SJCRH30 (cell line): ENCODE results near the gene CAMK1G. TPM values are rescaled to one million over a fixed set of nuclear protein-coding genes. Genes with fewer than 3 reads are reported as not detected.

ENCODE experiments used
- DNase-seq, 2 experiments: peaks; one replicate each; pipeline ENCODE4 v3.0.0-alpha.2; 2015 to 2020
- H3K27ac ChIP-seq: fragments of 250-450 bp; sonication (Bioruptor Pico); 2 replicates; pipeline ENCODE4 v1.5.1; 2020; ENCODE audit warnings: mild to moderate bottlenecking, moderate library complexity
- H3K27me3 ChIP-seq: fragments of 250-450 bp; sonication (Bioruptor Pico); 2 replicates; pipeline ENCODE4 v1.5.1; 2020; ENCODE audit warnings: mild to moderate bottlenecking, moderate library complexity
- H3K36me3 ChIP-seq: fragments of 250-450 bp; sonication (Bioruptor Pico); 2 replicates; pipeline ENCODE4 v1.5.1; 2020; ENCODE audit warnings: mild to moderate bottlenecking, moderate library complexity
- H3K4me1 ChIP-seq: fragments of 250-450 bp; sonication (Bioruptor Pico); 2 replicates; pipeline ENCODE4 v1.5.1; 2020; ENCODE audit warnings: mild to moderate bottlenecking, moderate library complexity
- H3K4me3 ChIP-seq: fragments of 250-450 bp; sonication (Bioruptor Pico); 2 replicates; pipeline ENCODE4 v1.5.1; 2020; ENCODE audit warnings: mild to moderate bottlenecking, moderate library complexity
- H3K9me3 ChIP-seq: fragments of 250-450 bp; sonication (Bioruptor Pico); replicated peaks from 2 replicates; pipeline ENCODE4 v1.5.1; 2020; ENCODE audit warnings: mild to moderate bottlenecking, moderate library complexity
- total RNA-seq: library from RNA; depleted of rRNA; stranded (reverse); fragments of >200 nt; shearing (Covaris generic); gene quantifications from 2 replicates; pipeline ENCODE4 v1.2.3, GENCODE V29; 2014

The CAMK1G gene
- total RNA-seq, 1 experiment from 2014 or later, result not detected

DNA sequence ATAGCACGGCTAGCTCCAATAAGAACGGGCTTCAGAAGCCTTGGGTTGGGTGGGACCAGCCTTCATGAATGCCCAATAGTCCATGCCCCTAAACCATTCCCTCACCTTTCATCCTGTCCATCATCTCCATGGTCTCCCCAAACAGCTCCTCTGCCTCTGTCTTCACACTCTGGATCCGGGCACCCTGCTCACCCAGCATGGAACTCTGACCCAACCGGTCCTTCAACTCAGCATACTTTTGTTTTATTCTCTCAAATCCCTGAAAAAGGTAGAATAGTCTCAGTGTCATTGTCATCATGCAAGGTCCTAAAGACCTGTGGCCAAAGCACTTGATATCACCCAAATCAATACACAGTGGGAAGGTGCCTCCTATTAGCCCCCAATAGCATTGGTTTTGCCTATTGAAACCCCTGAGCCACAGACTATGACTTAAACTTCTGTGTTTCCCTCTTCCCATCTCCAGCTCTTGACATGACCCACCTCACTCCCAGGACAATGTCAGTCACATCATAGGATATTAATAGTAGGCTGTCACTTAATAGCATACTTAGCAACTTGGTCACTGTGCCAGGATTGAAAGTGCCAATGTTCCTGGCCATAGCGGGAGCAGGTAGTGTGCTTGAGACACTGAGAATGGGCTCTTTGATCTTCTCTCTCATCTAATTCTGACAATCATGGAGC lies 33.0 kb downstream of the CAMK1G start:
- no peaks in the 10 kb centered on the region for H3K9me3 ChIP-seq
- DNase-seq, result no peak
- H3K27me3 ChIP-seq, result no peaks in the 10 kb centered on the region
- H3K27ac ChIP-seq, result no peak overlapping the region
- peaks cover 31% of the 10 kb centered on the region for H3K36me3 ChIP-seq
- H3K4me1 ChIP-seq, result no peaks in the 10 kb centered on the region
- H3K4me3 ChIP-seq, result no peak overlapping the region

DNA sequence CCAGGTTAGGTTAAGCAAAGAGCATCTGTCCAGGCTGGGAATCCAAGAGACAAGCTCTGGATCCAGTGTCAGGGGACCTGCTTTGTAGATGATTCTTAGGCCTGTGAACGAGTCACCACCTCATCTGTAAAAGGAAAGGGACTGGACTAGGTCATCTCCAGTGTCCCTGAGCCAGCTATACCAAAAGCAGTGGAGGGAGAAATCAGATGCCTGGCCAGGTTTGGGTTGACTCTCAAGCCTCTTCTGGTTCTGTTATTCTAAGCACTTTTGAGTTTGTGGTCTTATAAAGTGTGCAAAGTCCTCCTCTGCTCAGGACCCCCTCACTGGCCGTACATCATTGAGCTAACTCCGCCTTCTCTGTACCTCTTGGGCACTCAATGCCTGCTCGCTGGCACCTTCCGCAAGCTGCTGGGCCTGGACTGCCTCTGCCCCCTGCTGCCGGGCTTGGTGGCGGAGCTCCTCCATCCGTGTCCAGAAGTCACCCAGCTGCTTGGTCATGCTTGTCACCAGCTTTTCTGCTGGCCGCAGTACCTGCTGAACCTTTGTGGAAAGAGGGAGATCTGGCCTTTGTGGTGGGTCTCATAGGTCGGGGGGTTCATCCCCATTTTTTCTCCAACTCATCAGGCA lies 33.6 kb downstream of the CAMK1G start:
- DNase-seq, result no peak
- no peaks in the 10 kb centered on the region for H3K27me3 ChIP-seq
- no peak overlapping the region for H3K27ac ChIP-seq

DNA sequence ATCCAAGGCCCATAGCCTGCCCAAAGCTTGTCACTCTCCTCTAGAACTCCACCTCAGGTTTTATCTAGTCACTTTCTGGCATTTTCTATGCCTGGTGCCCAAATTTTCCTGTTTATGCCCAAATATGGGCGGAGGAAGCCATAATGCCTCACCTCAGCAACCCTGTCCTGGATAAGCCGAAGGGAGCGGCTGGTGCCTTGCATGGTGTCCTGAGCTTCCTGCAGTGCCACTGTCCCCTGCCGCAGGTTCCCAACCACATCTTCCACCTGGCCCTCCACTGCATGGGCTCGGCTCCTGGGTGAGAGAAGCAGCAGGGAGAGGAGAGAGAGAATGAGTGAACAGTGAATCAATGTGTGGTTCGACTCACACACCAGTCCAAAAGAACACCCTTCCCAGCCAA lies 34.2 kb downstream of the CAMK1G start:
- H3K4me1 ChIP-seq, result no peaks in the 10 kb centered on the region

More for the DNA sequence above, 33.6 kb downstream of the CAMK1G start:
- Histone ChIP-seq H3K4me1 (no peaks in the 10 kb centered on the region), H3K4me3 (no peak overlapping the region), H3K36me3 (peaks cover 31% of the 10 kb centered on the region), H3K9me3 (no peaks in the 10 kb centered on the region)

DNA sequence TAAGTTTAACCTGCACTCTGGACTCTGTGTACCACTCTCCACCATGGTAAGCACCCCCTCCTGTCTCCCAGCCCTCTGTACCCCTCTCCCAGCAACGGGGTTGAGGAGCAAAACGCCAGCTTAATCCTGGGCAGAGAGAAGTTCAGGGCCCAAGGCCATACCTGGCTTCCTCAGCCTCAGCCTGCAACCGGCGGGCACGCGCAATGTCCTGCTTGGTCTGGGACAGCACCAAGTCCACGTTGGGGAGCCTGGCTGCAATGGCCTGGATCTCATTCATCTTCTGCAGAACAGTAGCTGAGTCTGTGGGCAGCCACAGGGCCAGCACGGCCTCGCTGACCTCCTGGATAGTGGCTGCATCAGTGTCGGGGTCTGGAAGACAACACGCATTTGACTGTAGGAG lies 34.8 kb downstream of the CAMK1G start:
- Histone ChIP-seq H3K27ac (no peak overlapping the region), H3K4me3 (no peak overlapping the region)

More for the DNA sequence above, 34.2 kb downstream of the CAMK1G start:
- H3K27me3 ChIP-seq, result no peaks in the 10 kb centered on the region
- no peaks in the 10 kb centered on the region for H3K9me3 ChIP-seq
- peaks cover 31% of the 10 kb centered on the region for H3K36me3 ChIP-seq
- H3K27ac ChIP-seq, result no peak overlapping the region
- no peak overlapping the region for H3K4me3 ChIP-seq
- DNase-seq, result no peak

DNA sequence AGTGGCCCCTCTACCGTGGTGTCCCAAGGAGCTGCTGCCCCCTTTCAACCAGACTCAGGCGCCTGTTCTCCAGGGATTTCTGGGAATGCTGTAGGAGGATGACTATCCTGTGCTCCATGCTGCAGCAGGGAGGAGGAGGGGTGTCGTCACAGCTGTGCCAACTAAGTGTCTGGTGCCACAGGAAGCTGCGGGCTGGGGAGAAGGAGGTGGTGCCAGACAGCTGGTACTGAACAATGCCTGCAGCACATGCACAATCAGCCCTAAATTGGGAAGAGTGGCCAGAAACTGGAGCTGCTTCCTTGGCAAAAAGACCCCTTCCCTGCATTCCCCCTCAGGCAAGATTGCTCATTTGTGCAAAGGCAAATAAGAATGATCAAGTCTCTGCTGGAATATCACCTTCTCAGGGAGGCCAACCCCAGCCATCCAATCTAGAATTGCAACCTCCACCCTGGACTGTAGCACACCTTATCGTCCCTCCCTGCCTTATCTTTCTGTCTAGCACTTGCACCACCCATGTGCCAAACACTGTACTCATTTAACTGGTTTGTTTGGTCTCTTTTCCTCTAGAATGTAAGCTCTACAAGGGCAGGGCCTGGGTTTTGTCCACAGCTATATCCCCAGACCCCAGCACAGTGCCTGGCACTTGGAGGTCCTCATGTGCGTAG lies 35.4 kb downstream of the CAMK1G start:
- DNase-seq, result no peak
- H3K27ac ChIP-seq, result no peak overlapping the region
- H3K9me3 ChIP-seq, result no peaks in the 10 kb centered on the region
- H3K27me3 ChIP-seq, result no peaks in the 10 kb centered on the region
- H3K4me1 ChIP-seq, result no peaks in the 10 kb centered on the region
- H3K4me3 ChIP-seq, result no peak overlapping the region
- H3K36me3 ChIP-seq, result peaks cover 31% of the 10 kb centered on the region

More for the DNA sequence above, 34.8 kb downstream of the CAMK1G start:
- H3K4me1 ChIP-seq, result no peaks in the 10 kb centered on the region
- peaks cover 31% of the 10 kb centered on the region for H3K36me3 ChIP-seq
- H3K27me3 ChIP-seq, result no peaks in the 10 kb centered on the region
- no peak for DNase-seq
- H3K9me3 ChIP-seq, result no peaks in the 10 kb centered on the region

DNA sequence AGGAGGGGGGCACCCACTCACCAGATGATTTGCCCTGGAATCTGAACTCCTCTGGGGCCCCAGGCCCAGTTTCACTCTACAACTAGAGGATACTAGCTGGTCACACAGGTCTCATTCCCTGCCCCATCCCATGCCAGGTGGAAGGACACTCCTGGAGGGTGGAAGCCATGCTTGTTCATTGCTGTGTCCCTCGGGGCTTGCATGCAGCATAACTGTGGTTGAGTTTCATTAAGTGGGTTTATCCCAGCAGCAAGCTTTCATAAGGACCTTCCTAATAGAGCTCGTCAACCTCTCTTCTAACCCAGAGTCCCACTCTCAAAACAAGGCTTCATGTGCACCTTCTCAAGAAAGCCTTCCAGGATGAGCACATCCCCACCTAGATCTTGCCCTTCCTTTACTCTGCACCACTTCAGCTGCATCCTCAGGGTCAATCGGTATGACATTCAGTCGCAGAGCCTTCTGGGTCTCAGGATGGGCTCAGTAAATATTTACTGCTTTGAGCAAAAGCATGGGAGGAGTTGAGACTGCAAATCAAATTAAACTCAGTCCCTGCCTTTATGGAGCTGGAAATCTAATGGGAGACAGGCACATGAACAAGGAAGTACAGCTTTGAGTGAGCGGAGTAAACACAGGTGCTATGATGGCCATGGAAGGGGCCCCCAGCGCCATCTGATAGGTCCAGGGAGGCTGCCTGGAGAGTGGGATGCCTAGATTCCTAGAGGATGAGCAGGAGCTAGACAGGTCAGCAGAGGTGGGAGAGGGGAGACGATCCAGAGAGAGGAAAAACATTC lies 36.4 kb downstream of the CAMK1G start:
- DNase-seq, result no peak
- H3K27me3 ChIP-seq, result no peaks in the 10 kb centered on the region
- peaks cover 7% of the 10 kb centered on the region for H3K4me1 ChIP-seq
- no peak overlapping the region for H3K27ac ChIP-seq
- no peak overlapping the region for H3K4me3 ChIP-seq
- peaks cover 28% of the 10 kb centered on the region for H3K36me3 ChIP-seq
- no peaks in the 10 kb centered on the region for H3K9me3 ChIP-seq

DNA sequence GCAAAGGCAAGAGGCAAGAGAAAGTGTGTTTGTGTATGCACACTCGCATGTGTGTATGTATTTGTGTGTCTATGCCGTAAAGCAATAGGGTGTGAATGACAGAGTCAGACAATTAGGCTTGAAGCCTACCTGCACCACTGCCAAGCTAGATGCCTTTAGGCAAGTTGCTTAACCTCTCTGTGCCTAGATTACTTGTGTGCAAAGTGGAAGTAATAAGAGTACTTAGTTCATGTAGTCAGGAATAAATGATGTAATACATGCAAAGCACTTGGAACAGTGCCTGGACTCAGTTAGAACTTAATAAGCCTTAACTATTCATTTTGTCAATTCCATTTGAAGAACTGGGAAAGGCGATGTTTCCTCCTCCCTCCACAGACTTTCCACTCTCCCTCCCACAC lies 37.0 kb downstream of the CAMK1G start:
- Histone ChIP-seq H3K36me3 (peaks cover 24% of the 10 kb centered on the region), H3K4me3 (no peak overlapping the region), H3K27me3 (no peaks in the 10 kb centered on the region), H3K4me1 (peaks cover 13% of the 10 kb centered on the region), H3K27ac (no peak overlapping the region), H3K9me3 (no peaks in the 10 kb centered on the region)
- no peak for DNase-seq

DNA sequence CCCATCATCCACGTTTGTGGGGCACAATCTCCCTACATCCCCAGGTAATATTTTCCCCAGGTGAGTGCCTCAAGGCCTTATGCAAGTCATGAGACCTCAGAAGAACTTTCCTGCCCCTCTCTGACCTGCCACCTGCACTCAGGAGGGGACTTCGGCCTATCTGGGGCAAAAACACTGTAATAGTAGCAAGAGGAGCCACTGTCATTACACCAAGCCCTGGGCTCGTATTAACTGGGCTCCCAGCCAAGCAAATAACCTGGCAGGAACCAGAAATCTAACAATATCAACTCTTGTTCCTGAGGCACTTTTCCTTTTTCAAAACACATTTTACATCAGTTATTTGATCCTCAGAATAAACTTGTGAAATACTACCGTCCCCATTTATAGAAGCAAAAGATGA lies 37.8 kb downstream of the CAMK1G start:
- no peak overlapping the region for H3K4me3 ChIP-seq
- no peaks in the 10 kb centered on the region for H3K27me3 ChIP-seq
- H3K4me1 ChIP-seq, result peaks cover 19% of the 10 kb centered on the region
- H3K36me3 ChIP-seq, result peaks cover 17% of the 10 kb centered on the region
- no peak for DNase-seq
- no peaks in the 10 kb centered on the region for H3K9me3 ChIP-seq
- no peak overlapping the region for H3K27ac ChIP-seq

DNA sequence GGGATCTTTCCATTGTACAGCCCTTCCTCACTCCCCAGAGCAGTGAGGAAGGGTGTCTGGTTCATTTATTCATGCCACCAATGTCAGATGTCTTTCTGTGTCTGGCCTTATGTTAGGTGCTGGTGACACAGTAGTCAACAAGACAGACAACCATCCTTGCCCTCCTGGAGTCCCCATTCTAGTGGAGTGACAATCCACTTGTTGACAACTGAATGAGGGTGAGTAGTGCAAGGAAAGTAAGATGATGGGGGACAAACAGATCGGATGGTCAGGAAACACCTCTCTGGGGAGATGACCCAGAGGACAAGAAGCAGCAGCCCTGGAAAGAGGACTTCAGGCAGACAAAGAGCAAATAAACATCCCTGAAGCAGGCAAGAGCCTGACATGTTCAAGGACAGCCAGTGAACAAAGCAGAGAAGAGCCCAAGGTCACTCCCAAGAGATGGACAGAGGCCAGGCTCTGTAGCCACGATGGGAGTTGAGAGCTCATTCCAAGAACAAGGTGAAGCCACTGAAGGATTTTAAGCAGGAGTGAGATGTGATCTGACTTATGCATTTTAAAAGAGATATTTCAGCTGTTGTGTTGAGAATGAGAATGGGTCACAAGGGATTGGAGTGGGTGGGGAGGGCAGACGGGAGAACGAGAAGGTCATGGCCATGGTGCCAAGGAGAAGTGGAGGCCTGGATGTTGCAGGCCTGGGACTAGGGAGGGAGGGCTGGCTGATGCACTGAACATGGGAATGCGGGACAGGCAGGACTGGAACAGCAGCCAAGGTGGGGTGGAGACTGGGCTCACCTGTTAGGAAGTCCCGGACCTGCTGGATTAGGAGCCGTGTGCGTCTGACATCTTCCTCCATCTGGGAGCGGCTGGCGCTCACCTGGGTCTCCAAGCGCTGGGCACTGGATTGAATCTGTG lies 38.5 kb downstream of the CAMK1G start:
- DNase-seq, result no peak
- no peak overlapping the region for H3K4me3 ChIP-seq
- H3K27me3 ChIP-seq, result no peaks in the 10 kb centered on the region
- H3K9me3 ChIP-seq, result no peaks in the 10 kb centered on the region
- H3K4me1 ChIP-seq, result peaks cover 26% of the 10 kb centered on the region
- H3K27ac ChIP-seq, result no peak overlapping the region
- H3K36me3 ChIP-seq, result peaks cover 13% of the 10 kb centered on the region; the same call in 1 of the 2 replicates

DNA sequence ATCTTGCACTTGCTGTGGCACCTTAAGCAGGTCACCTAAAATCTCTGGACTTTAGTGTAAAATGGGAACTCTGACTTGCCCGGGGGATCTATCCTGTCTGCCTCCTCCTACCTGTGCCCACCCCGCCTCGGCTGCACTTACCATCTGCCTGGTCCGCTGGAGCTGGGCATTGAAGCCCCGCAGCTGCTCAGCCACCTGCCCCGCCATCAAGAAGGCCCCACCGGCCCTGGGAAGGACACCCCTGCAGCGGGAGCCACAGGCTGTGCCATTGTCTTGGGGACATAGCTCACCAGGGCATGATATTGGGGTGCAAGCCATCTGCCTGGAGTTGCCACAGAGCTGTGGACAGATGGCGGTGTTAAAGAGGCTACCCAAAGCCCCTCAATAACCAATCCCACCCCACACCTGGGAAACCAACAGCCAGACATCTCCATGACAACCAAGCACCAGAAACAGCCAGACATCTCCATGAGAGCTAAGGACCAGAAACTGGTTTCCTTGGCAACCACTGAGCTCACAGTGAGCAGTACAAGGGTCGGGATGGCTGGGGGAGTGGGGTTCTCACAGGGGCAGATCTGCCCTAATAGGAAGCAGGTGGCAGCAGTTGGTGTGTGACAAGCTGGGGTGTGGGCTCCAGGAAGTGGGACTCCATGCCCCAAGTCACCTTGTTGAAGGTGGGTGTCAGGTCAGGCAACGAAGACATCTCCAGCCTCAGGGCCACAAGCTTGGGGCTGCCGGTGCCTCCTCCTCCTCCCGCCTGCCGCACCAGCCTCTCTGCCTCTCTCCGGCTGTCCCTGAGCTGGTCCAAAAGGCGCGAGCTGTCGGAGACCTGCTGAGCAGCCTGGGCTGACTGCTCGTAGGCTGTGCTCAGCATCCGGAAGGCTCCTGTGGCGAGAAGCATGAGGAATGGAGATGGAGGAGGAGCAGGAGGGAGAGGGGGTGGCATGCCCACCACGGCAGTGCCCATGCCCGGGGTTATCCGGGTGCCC lies 39.6 kb downstream of the CAMK1G start:
- DNase-seq, result no peak
- Histone ChIP-seq H3K27ac (no peak overlapping the region), H3K36me3 (peaks cover 8% of the 10 kb centered on the region; the same call in 1 of the 2 replicates), H3K4me1 (peaks cover 32% of the 10 kb centered on the region), H3K4me3 (no peak overlapping the region), H3K9me3 (no peaks in the 10 kb centered on the region), H3K27me3 (no peaks in the 10 kb centered on the region)

DNA sequence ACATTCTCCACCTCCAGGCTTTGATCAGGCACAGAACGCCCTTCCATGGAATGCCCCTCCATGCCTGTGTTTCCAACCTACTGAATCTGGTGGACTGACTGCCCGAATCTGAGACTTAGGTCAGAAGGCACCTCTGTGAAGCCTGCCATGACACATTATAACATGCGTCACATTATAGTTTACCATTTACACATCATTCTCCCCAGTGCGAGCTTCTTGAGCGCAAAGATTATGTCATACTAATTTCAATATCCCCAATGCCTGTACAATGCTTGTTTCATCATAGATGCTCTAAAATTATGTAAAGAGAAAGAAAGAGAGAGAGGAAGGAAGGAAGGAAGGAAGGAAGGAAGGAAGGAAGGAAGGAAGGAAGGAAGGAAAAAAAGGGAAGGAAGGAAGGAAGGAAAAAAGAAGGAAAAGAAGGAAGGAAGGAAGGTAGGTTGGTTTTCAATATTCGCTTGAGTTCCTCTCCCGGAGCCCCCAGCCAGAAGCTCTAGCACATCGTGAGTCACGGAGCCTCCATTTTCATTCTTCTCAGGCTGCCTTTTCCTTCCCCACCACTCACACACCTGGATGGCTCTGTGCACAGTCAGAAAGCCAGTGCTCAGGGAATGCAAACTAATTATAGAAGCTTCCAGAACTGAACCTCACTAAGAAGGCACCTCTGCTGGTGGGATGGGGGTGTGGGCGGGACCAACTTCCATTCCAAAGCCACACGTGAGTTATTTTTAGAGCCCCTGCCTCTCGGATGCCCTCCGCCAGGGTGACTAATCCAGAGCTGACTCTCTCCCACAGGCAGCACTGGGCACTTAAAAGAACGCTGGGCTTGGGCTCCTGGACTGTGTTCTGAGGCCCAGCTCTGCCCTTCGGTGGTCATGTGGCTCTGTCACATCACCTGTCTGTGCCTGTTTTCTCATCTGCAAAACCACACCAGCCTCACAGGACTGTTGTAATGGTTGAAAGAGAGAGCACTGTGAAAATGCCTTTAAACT lies 41.3 kb downstream of the CAMK1G start:
- H3K36me3 ChIP-seq, result peaks cover 7% of the 10 kb centered on the region; the same call in 1 of the 2 replicates
- H3K27ac ChIP-seq, result peak overlapping the region; percentile 98
- H3K9me3 ChIP-seq, result no peaks in the 10 kb centered on the region
- H3K27me3 ChIP-seq, result no peaks in the 10 kb centered on the region
- peak overlapping the region; percentile 48 for H3K4me3 ChIP-seq
- peak; percentile 88 to 89 for DNase-seq
- H3K4me1 ChIP-seq, result peaks cover 32% of the 10 kb centered on the region

DNA sequence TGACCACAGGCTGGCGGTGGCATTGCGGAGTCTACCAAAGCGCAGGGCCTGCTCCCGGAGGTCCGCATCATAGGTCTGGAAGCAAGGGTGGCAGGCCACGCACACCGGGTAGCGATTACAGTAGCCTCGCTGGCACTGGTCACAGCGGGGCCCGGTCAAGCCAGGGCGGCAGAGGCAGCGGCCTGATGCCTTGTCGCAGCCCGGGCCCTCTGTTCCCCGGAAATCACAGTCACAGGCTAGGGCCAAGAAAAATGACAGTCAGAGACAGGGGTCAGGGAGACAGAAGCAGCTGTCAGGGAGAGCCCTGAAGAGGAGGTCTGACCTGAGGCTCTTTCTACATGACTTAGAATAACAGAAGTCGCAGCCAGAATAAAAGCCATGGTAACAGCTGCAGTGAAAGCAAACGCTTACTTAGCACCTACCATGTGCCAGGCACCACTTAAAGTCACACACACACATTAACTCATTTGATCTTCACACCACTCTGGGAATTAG lies 42.3 kb downstream of the CAMK1G start:
- Histone ChIP-seq H3K27ac (peak overlapping the region; percentile 98), H3K4me3 (peak overlapping the region; percentile 48), H3K9me3 (no peaks in the 10 kb centered on the region), H3K36me3 (no peaks in the 10 kb centered on the region; the same call in 1 of the 2 replicates), H3K27me3 (no peaks in the 10 kb centered on the region), H3K4me1 (peaks cover 32% of the 10 kb centered on the region)
- DNase-seq, result peak; percentile 92 to 97
